Panc1 (cell line): Measurements from ENCODE around the gene CALCB. TPM values are rescaled to one million over a fixed set of nuclear protein-coding genes. Genes with fewer than 3 reads are reported as not detected.

ENCODE experiments used
- ATAC-seq: fragments of 200-7000 bp; cut with Tn5 transposase; 2 replicates; pipeline ENCODE4 v1.9.1; 2020; ENCODE audit warnings: mild to moderate bottlenecking, moderate library complexity
- BruUV-seq: library from RNA; stranded (reverse); fragments of 400-500 nt; replicated peaks from 2 replicates; lab custom pipeline; 2021; lab: Mats Ljungman, UMichigan
- CTCF ChIA-PET: fragments of 300-600 bp; sonication (Branson Sonifier 250); formaldehyde crosslinking; loops from one replicate; lab custom pipeline; 2022; ENCODE audit warnings: antibody characterized with exemption; lab: Charles Lee
- POLR2A ChIA-PET: fragments of 300-600 bp; sonication (Branson Sonifier 250); formaldehyde crosslinking; loops from one replicate; lab custom pipeline; 2022; ENCODE audit warnings: antibody characterized with exemption; lab: Charles Lee
- DNase-seq: peaks from one replicate; pipeline ENCODE4 v3.0.0-alpha.2; 2010; ENCODE audit warnings: low read depth, low spot score
- H3K27ac ChIP-seq: 2 replicates; pipeline ENCODE4 v1.5.1; 2011; ENCODE audit warnings: mild to moderate bottlenecking, low read length, inconsistent platforms
- H3K27me3 ChIP-seq: fragments of 200-500 bp; sonication (Bioruptor generic); 2 replicates; pipeline ENCODE4 v1.6.0; 2014; ENCODE audit warnings: low read length, inconsistent platforms; ENCODE audit not compliant: control insufficient read depth, insufficient read depth
- H3K36me3 ChIP-seq: fragments of 200-500 bp; sonication (Bioruptor generic); 2 replicates; pipeline ENCODE4 v1.5.1; 2014; ENCODE audit warnings: inconsistent platforms, mild to moderate bottlenecking, low read length, moderate library complexity; ENCODE audit not compliant: control insufficient read depth, insufficient read depth
- H3K4me1 ChIP-seq: 2 replicates; pipeline ENCODE4 v1.5.1; 2011; ENCODE audit warnings: inconsistent platforms, mild to moderate bottlenecking, low read length, moderate library complexity; ENCODE audit not compliant: control insufficient read depth, insufficient read depth
- H3K4me3 ChIP-seq, 2 experiments: 2 replicates each; pipeline ENCODE4 v1.5.1; 2011 to 2012; ENCODE audit warnings: low read depth in 2 of 2, low read length in 2 of 2, mild to moderate bottlenecking in 2 of 2, inconsistent platforms in 1 of 2, moderate library complexity in 1 of 2
- H3K9me3 ChIP-seq: fragments of 200-500 bp; sonication (Bioruptor generic); 2 replicates; pipeline ENCODE4 v1.5.1; 2014; ENCODE audit warnings: low read depth, mild to moderate bottlenecking, inconsistent platforms, low read length, moderate library complexity; ENCODE audit not compliant: control insufficient read depth, insufficient read depth
- POLR2AphosphoS5 ChIP-seq: IDR thresholded peaks from 2 replicates; pipeline ENCODE4 v1.6.1; 2012; ENCODE audit warnings: mild to moderate bottlenecking, low read depth, low read length, moderate library complexity
- SIN3A ChIP-seq: IDR thresholded peaks from 2 replicates; pipeline ENCODE4 v1.6.1; 2012; ENCODE audit warnings: low read depth, mild to moderate bottlenecking, low read length, moderate library complexity, borderline replicate concordance; ENCODE audit not compliant: insufficient read depth
- TCF7L2 ChIP-seq: IDR thresholded peaks from 2 replicates; pipeline ENCODE4 v1.6.1; 2011; ENCODE audit warnings: mild to moderate bottlenecking, low read depth, low read length, inconsistent platforms
- in situ Hi-C: cut with HindIII; loops from 2 replicates; pipeline ENCODE4 v1.10.0; 2016; ENCODE audit warnings: low sequenced_read_pairs, low pct_unique_long_range_greater_than_20kb
- intact Hi-C: fragments of 100-400 bp; cut with micrococcal nuclease; formaldehyde crosslinking; loops from one replicate; pipeline ENCODE4 v1.10.0; 2022; ENCODE audit not compliant: unreplicated experiment
- total RNA-seq: library from RNA; stranded (reverse); gene quantifications from one replicate; pipeline ENCODE4 v1.2.1, GENCODE V29; 2021; ENCODE audit not compliant: unreplicated experiment
- TF ChIP-seq, protein P1 (sequence below), 2 experiments: IDR thresholded peaks; 2 replicates each; pipeline ENCODE4 v1.6.1; 2011 to 2012; ENCODE audit warnings: low read depth in 2 of 2, control low read depth in 1 of 2, low read length in 1 of 2, mild to moderate bottlenecking in 1 of 2, moderate library complexity in 1 of 2; ENCODE audit not compliant: insufficient read depth in 1 of 2
- TF ChIP-seq, protein P2 (sequence below): fragments of 450-650 bp; IDR thresholded peaks from 2 replicates; pipeline ENCODE4 v1.5.1; 2017; ENCODE audit warnings: mild to moderate bottlenecking

CALCB gene
- total RNA-seq, 1 experiment from 2014 or later, result not detected

DNA sequence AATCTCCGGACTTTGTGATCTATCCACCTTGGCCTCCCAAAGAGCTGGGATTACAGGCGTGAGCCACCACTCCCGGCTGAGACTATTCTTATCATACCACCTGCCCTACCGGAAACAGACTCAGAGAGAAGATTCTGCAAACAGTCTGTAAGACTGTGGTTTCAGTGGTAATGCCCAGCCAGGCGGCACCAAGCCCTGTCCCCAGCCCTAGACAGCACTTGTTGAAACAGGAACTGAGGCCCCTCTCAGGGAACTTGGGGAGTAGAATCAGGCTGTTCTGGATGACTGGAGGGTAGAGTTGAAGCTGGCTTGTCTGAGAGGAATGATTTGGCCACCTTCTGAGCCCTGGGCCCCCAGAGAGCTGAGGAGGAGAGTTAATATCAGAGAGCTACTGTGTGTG is 40.0 kb downstream of the CALCB start:
- Histone ChIP-seq H3K36me3 (no peaks in the 10 kb centered on the region), H3K27me3 (peaks cover 5% of the 10 kb centered on the region; the same call in 1 of the 2 replicates), H3K4me3 (no peak overlapping the region), H3K27ac (no peak overlapping the region), H3K9me3 (no peaks in the 10 kb centered on the region), H3K4me1 (no peaks in the 10 kb centered on the region)
- DNase-seq (no peak), ATAC-seq (no peak)
- intact Hi-C loops (no loop called here), in situ Hi-C loops (no loop called here)
- TF ChIP-seq, protein P1, sequence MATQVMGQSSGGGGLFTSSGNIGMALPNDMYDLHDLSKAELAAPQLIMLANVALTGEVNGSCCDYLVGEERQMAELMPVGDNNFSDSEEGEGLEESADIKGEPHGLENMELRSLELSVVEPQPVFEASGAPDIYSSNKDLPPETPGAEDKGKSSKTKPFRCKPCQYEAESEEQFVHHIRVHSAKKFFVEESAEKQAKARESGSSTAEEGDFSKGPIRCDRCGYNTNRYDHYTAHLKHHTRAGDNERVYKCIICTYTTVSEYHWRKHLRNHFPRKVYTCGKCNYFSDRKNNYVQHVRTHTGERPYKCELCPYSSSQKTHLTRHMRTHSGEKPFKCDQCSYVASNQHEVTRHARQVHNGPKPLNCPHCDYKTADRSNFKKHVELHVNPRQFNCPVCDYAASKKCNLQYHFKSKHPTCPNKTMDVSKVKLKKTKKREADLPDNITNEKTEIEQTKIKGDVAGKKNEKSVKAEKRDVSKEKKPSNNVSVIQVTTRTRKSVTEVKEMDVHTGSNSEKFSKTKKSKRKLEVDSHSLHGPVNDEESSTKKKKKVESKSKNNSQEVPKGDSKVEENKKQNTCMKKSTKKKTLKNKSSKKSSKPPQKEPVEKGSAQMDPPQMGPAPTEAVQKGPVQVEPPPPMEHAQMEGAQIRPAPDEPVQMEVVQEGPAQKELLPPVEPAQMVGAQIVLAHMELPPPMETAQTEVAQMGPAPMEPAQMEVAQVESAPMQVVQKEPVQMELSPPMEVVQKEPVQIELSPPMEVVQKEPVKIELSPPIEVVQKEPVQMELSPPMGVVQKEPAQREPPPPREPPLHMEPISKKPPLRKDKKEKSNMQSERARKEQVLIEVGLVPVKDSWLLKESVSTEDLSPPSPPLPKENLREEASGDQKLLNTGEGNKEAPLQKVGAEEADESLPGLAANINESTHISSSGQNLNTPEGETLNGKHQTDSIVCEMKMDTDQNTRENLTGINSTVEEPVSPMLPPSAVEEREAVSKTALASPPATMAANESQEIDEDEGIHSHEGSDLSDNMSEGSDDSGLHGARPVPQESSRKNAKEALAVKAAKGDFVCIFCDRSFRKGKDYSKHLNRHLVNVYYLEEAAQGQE (IDR thresholded peaks at IDR 0.05; ENCODE audit: insufficient read depth in 1 of 2, low read depth in 2 of 2, low read length in 1 of 2), result no peak
- TF ChIP-seq, protein P2, sequence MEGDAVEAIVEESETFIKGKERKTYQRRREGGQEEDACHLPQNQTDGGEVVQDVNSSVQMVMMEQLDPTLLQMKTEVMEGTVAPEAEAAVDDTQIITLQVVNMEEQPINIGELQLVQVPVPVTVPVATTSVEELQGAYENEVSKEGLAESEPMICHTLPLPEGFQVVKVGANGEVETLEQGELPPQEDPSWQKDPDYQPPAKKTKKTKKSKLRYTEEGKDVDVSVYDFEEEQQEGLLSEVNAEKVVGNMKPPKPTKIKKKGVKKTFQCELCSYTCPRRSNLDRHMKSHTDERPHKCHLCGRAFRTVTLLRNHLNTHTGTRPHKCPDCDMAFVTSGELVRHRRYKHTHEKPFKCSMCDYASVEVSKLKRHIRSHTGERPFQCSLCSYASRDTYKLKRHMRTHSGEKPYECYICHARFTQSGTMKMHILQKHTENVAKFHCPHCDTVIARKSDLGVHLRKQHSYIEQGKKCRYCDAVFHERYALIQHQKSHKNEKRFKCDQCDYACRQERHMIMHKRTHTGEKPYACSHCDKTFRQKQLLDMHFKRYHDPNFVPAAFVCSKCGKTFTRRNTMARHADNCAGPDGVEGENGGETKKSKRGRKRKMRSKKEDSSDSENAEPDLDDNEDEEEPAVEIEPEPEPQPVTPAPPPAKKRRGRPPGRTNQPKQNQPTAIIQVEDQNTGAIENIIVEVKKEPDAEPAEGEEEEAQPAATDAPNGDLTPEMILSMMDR, result no peak
- TF ChIP-seq TCF7L2 (no peak), POLR2AphosphoS5 (no peak), SIN3A (no peak)
- BruUV-seq, result no TSS peak
- ChIA-PET POLR2A (no interaction called here), CTCF (interaction anchor here (0.6 kb wide), 1 partner anchor 12 kb away, joined by 3 read pairs; no protein-coding TSS in a partner anchor)

DNA sequence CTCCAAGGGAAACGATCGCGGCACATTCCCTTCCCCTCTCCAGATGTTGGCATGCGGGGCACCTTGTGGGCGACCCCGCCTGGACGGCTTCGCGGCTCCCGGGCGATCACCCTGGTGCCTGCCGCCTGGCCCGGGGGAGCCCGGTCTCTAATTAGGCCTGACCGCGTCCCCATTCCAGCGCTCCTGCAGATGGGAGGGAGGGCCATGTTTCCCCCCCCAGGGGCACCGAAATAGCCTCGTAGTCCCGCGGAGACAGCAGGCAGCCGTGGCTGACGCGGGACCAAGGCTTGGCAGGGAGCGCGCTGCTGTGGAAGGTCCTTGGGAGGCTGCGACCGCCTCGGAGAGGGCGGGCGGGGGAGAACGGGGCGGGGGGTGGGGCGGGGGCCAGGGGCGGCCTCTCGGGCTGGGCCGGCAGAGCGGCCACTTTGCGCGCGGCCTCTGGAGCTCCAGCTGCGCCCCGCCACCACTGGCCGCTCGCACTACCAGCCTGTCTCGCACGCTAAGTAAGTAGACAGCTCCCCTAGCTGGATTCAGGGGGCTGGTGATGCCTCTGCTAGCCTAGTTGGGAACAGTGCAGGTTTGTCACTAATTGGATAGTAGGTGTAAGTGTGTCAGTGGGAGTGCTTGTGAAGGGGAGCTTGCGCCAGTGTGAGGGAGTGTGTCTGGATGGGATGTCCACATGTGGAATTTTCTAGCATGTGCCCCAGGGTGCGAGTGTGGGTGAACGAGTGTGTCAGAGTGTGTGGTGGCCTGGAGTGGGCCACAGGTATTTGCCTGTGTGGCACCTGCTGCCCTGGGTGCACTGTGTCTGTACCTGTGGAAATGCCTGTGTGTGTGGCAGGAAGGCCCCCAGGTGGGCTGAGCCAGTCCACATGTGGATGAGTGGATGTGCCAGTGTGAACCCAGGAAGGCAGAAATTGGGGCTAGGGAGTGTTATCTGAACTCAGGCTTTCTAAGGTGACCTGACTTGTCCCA is 41.4 kb downstream of the CALCB start, which contains the start of gene INSC:
Gene INSC (plus strand): TSS at position 423 of the 975 bp plus-strand sequence. CDS start 34,252 bp downstream, outside the sequence.
- in situ Hi-C loops, result no loop called here
- no peak within 1 kb of the TSS for H3K27ac ChIP-seq
- CTCF ChIA-PET, result no interaction called here
- no peaks in the 10 kb centered on the region for H3K36me3 ChIP-seq
- no peak within 1 kb of the TSS for H3K4me3 ChIP-seq
- ATAC-seq, result peak; percentile 49
- no TSS peak for BruUV-seq
- intact Hi-C loops, result no loop called here
- POLR2A ChIA-PET, result no interaction called here
- H3K9me3 ChIP-seq, result no peaks in the 10 kb centered on the region
- no peaks in the 10 kb centered on the region for H3K4me1 ChIP-seq
- no peak for DNase-seq
- TF ChIP-seq SIN3A, result no peak
- TF ChIP-seq POLR2AphosphoS5, result no peak
- TF ChIP-seq, protein P2, result no peak
- TF ChIP-seq TCF7L2, result no peak
- TF ChIP-seq, protein P1 (IDR thresholded peaks at IDR 0.05; ENCODE audit: insufficient read depth in 1 of 2, low read depth in 2 of 2, low read length in 1 of 2), result no peak
- peaks cover 5% of the 10 kb centered on the region; the same call in 1 of the 2 replicates for H3K27me3 ChIP-seq
